Suprapubic skin (tissue), 4 donors: ENCODE results near the gene CLMN.

Source experiments
- EP300 ChIP-seq: sonication (generic); formaldehyde crosslinking; IDR thresholded peaks from one replicate; pipeline ENCODE4 v1.6.1; 2017; ENCODE audit warnings: antibody characterized with exemption
- POLR2A ChIP-seq, 2 donors: fragments of 450-650 bp; IDR thresholded peaks; one replicate each; pipeline ENCODE4 v1.6.1; 2017; ENCODE audit warnings: antibody characterized with exemption in 2 of 2, mild to moderate bottlenecking in 2 of 2, moderate library complexity in 2 of 2
- POLR2AphosphoS5 ChIP-seq, 3 donors: sonication (generic); formaldehyde crosslinking; IDR thresholded peaks; one replicate each; pipeline ENCODE4 v1.6.1; 2017; ENCODE audit warnings: antibody characterized with exemption in 3 of 3
- TF ChIP-seq, protein P1 (sequence below), 2 donors: fragments of 200-600 bp in 1 of 2; fragments of 450-650 bp in 1 of 2; sonication (generic) in 1 of 2; IDR thresholded peaks; one replicate each; pipeline ENCODE4 v1.5.1; 2016 to 2019; ENCODE audit warnings: antibody characterized with exemption in 2 of 2, mild to moderate bottlenecking in 1 of 2, moderate library complexity in 1 of 2

DNA sequence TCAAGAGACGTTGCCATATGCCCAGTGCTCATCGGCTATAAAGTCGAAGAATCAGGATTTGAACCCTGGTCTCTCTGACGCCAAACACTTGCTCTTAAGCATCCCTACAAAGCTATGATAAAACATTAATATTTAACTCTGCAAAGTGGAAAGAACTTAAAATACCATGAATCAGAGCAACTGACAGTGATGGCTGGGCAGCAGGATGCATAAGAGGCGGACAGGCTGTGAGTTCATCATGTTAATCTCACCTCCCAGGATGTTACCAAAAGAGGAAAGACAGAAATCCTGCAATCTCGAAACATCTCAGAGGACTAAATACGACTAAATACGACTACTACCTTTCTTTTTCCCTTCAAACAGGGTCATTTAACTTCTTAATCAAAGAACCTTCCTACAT lies 168.1 kb downstream of the CLMN start:
- TF ChIP-seq, protein P1, sequence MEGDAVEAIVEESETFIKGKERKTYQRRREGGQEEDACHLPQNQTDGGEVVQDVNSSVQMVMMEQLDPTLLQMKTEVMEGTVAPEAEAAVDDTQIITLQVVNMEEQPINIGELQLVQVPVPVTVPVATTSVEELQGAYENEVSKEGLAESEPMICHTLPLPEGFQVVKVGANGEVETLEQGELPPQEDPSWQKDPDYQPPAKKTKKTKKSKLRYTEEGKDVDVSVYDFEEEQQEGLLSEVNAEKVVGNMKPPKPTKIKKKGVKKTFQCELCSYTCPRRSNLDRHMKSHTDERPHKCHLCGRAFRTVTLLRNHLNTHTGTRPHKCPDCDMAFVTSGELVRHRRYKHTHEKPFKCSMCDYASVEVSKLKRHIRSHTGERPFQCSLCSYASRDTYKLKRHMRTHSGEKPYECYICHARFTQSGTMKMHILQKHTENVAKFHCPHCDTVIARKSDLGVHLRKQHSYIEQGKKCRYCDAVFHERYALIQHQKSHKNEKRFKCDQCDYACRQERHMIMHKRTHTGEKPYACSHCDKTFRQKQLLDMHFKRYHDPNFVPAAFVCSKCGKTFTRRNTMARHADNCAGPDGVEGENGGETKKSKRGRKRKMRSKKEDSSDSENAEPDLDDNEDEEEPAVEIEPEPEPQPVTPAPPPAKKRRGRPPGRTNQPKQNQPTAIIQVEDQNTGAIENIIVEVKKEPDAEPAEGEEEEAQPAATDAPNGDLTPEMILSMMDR (IDR thresholded peaks at IDR 0.05) = no peak
- TF ChIP-seq POLR2A (IDR thresholded peaks at IDR 0.05) = no peak
- TF ChIP-seq EP300 = no peak
- no peak for TF ChIP-seq POLR2AphosphoS5 (IDR thresholded peaks at IDR 0.05)
